Neural crest cell (in vitro differentiated cells): ENCODE measurements around the gene PLCH2. TPM values are rescaled to one million over a fixed set of nuclear protein-coding genes. Genes with fewer than 3 reads are reported as not detected.

Experiments
- DNase-seq: peaks from one replicate; pipeline ENCODE4 v3.0.0; 2021; ENCODE audit warnings: low read depth, mixed read lengths, low spot score
- H3K27ac Mint-ChIP-seq: one replicate; pipeline ENCODE4 v1.8.0; 2021; ENCODE audit warnings: mild to moderate bottlenecking, mixed read lengths; ENCODE audit not compliant: unreplicated experiment
- H3K27me3 Mint-ChIP-seq: 2 replicates; pipeline ENCODE4 v1.8.0; 2021; ENCODE audit warnings: low read depth, mild to moderate bottlenecking, mixed read lengths
- H3K36me3 Mint-ChIP-seq: 2 replicates; pipeline ENCODE4 v1.8.0; 2021; ENCODE audit warnings: low read depth, mild to moderate bottlenecking, mixed read lengths
- H3K4me1 Mint-ChIP-seq: 2 replicates; pipeline ENCODE4 v1.8.0; 2021; ENCODE audit warnings: mixed read lengths
- H3K4me3 Mint-ChIP-seq: one replicate; pipeline ENCODE4 v1.8.0; 2021; ENCODE audit warnings: mild to moderate bottlenecking, mixed read lengths
- H3K9me3 Mint-ChIP-seq: 2 replicates; pipeline ENCODE4 v1.8.0; 2021; ENCODE audit warnings: mixed read lengths
- CTCF ChIP-seq: fragments of 200-600 bp; sonication (generic); conservative IDR thresholded peaks from 2 replicates; pipeline ENCODE4 v1.5.0; 2021; ENCODE audit warnings: antibody characterized with exemption, mild to moderate bottlenecking
- total RNA-seq: library from RNA; stranded (reverse); gene quantifications from 2 replicates; pipeline ENCODE4 v1.2.1, GENCODE V29; 2021

The PLCH2 gene
- total RNA-seq, 1 donor from 2014 or later: 0.37 TPM

- Mint-ChIP-seq H3K9me3 (no peaks in the 10 kb centered on the region), H3K27ac (no peak overlapping the region), H3K4me1 (no peaks in the 10 kb centered on the region), H3K36me3 (no peaks in the 10 kb centered on the region), H3K4me3 (no peak overlapping the region), H3K27me3 (no peaks in the 10 kb centered on the region)
- TF ChIP-seq CTCF: no peak
- no peak for DNase-seq
Measured at GRCh38 chr1:2495546-2495945, 19.5 kb downstream of the PLCH2 start.

GRCh38 chr1:2496087-2496622 is 20.1 kb downstream of the PLCH2 start:
- H3K27ac Mint-ChIP-seq: no peak overlapping the region
- H3K4me3 Mint-ChIP-seq: no peak overlapping the region
- H3K27me3 Mint-ChIP-seq: no peaks in the 10 kb centered on the region
- DNase-seq: no peak
- no peaks in the 10 kb centered on the region for H3K4me1 Mint-ChIP-seq
- no peaks in the 10 kb centered on the region for H3K36me3 Mint-ChIP-seq
- no peak for TF ChIP-seq CTCF
- H3K9me3 Mint-ChIP-seq: no peaks in the 10 kb centered on the region

- no peaks in the 10 kb centered on the region for H3K4me1 Mint-ChIP-seq
- no peak for TF ChIP-seq CTCF
- H3K36me3 Mint-ChIP-seq: no peaks in the 10 kb centered on the region
- no peak for DNase-seq
- H3K27me3 Mint-ChIP-seq: no peaks in the 10 kb centered on the region
- H3K27ac Mint-ChIP-seq: no peak overlapping the region
- H3K4me3 Mint-ChIP-seq: no peak overlapping the region
- no peaks in the 10 kb centered on the region for H3K9me3 Mint-ChIP-seq
Measured at GRCh38 chr1:2496746-2497145, 20.7 kb downstream of the PLCH2 start.

- DNase-seq: no peak
- no peak overlapping the region for H3K27ac Mint-ChIP-seq
- H3K36me3 Mint-ChIP-seq: no peaks in the 10 kb centered on the region
- no peak overlapping the region for H3K4me3 Mint-ChIP-seq
- no peaks in the 10 kb centered on the region for H3K27me3 Mint-ChIP-seq
- TF ChIP-seq CTCF: no peak
- no peaks in the 10 kb centered on the region for H3K9me3 Mint-ChIP-seq
- H3K4me1 Mint-ChIP-seq: no peaks in the 10 kb centered on the region
Measured at GRCh38 chr1:2497891-2498290, 21.8 kb downstream of the PLCH2 start.

GRCh38 chr1:2498648-2499047 is 22.6 kb downstream of the PLCH2 start:
- DNase-seq: no peak
- H3K4me3 Mint-ChIP-seq: no peak overlapping the region
- TF ChIP-seq CTCF: no peak
- no peaks in the 10 kb centered on the region for H3K27me3 Mint-ChIP-seq
- H3K27ac Mint-ChIP-seq: no peak overlapping the region
- no peaks in the 10 kb centered on the region for H3K4me1 Mint-ChIP-seq
- no peaks in the 10 kb centered on the region for H3K9me3 Mint-ChIP-seq
- no peaks in the 10 kb centered on the region for H3K36me3 Mint-ChIP-seq

- H3K4me3 Mint-ChIP-seq: no peak overlapping the region
- no peak overlapping the region for H3K27ac Mint-ChIP-seq
- no peak for TF ChIP-seq CTCF
- no peaks in the 10 kb centered on the region for H3K9me3 Mint-ChIP-seq
- no peaks in the 10 kb centered on the region for H3K4me1 Mint-ChIP-seq
- H3K36me3 Mint-ChIP-seq: no peaks in the 10 kb centered on the region
- H3K27me3 Mint-ChIP-seq: no peaks in the 10 kb centered on the region
- no peak for DNase-seq
Measured at GRCh38 chr1:2499260-2499659, 23.2 kb downstream of the PLCH2 start.
